KMS-11 (cell line): Measurements from ENCODE around the gene VEPH1.

Source experiments
- H2AFZ ChIP-seq: fragments of 200-600 bp; sonication (generic); 2 replicates; pipeline ENCODE4 v1.6.1; 2016; ENCODE audit warnings: antibody characterized with exemption, mixed run types, low read depth
- H3K27ac ChIP-seq: fragments of 200-600 bp; sonication (generic); 2 replicates; pipeline ENCODE4 v1.6.1; 2016; ENCODE audit warnings: mild to moderate bottlenecking, mixed run types
- H3K27me3 ChIP-seq: fragments of 200-600 bp; sonication (generic); 2 replicates; pipeline ENCODE4 v1.6.1; 2017; ENCODE audit warnings: mild to moderate bottlenecking, low read depth, mixed run types, moderate library complexity; ENCODE audit not compliant: insufficient read depth
- H3K36me3 ChIP-seq: fragments of 200-600 bp; sonication (generic); 2 replicates; pipeline ENCODE4 v1.6.1; 2017; ENCODE audit warnings: mild to moderate bottlenecking, mixed run types; ENCODE audit not compliant: insufficient read depth
- H3K4me1 ChIP-seq: fragments of 200-600 bp; sonication (generic); 2 replicates; pipeline ENCODE4 v1.6.1; 2016; ENCODE audit warnings: mild to moderate bottlenecking, low read depth, mixed run types; ENCODE audit not compliant: poor library complexity, severe bottlenecking
- H3K4me2 ChIP-seq: fragments of 200-600 bp; sonication (generic); 2 replicates; pipeline ENCODE4 v1.7.0; 2016; ENCODE audit warnings: mild to moderate bottlenecking, mixed run types
- H3K4me3 ChIP-seq: fragments of 200-600 bp; sonication (generic); IDR thresholded peaks from 2 replicates; pipeline ENCODE4 v1.6.1; 2017; ENCODE audit warnings: low read depth, low read length, mixed read lengths; ENCODE audit not compliant: insufficient read depth
- H3K79me2 ChIP-seq: fragments of 200-600 bp; sonication (generic); 2 replicates; pipeline ENCODE4 v1.6.1; 2016; ENCODE audit warnings: low read depth, mixed run types; ENCODE audit not compliant: insufficient read depth
- H3K9ac ChIP-seq: fragments of 200-600 bp; sonication (generic); 2 replicates; pipeline ENCODE4 v1.6.1; 2016; ENCODE audit warnings: mild to moderate bottlenecking, mixed run types
- H4K20me1 ChIP-seq: fragments of 200-600 bp; sonication (generic); 2 replicates; pipeline ENCODE4 v1.6.1; 2016; ENCODE audit warnings: mild to moderate bottlenecking, mixed run types; ENCODE audit not compliant: insufficient read depth
- TF ChIP-seq, protein P1 (sequence below): fragments of 200-600 bp; sonication (generic); conservative IDR thresholded peaks from 2 replicates; pipeline ENCODE4 v1.6.1; 2017; ENCODE audit warnings: low read depth, mild to moderate bottlenecking, antibody characterized with exemption, low read length, moderate library complexity, mixed read lengths

VEPH1 gene

DNA sequence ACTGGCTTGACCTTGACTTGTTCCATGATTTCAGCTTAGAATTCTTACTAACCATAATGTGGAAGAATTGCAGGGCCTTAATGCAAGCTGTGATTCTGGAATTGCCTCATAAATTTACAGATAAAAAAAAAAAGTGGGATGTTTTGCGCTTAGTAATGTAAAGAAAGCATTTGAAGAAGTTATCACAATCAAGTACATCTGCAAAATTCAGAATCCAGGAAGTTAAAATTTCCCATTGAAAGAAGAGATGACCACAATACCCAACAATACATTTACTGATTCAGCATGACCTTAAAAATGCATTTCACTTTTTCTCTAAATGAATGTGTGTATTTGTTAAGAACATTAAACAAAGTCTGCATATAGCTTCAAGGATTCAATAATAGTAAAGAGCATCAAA lies 278.2 kb downstream of the VEPH1 start:
- H3K4me1 ChIP-seq, result peaks cover 23% of the 10 kb centered on the region
- no peaks in the 10 kb centered on the region for H4K20me1 ChIP-seq
- H3K27me3 ChIP-seq, result no peaks in the 10 kb centered on the region
- H3K27ac ChIP-seq, result no peak overlapping the region
- H3K9ac ChIP-seq, result no peak overlapping the region
- H2AFZ ChIP-seq, result no peak overlapping the region
- TF ChIP-seq, protein P1, sequence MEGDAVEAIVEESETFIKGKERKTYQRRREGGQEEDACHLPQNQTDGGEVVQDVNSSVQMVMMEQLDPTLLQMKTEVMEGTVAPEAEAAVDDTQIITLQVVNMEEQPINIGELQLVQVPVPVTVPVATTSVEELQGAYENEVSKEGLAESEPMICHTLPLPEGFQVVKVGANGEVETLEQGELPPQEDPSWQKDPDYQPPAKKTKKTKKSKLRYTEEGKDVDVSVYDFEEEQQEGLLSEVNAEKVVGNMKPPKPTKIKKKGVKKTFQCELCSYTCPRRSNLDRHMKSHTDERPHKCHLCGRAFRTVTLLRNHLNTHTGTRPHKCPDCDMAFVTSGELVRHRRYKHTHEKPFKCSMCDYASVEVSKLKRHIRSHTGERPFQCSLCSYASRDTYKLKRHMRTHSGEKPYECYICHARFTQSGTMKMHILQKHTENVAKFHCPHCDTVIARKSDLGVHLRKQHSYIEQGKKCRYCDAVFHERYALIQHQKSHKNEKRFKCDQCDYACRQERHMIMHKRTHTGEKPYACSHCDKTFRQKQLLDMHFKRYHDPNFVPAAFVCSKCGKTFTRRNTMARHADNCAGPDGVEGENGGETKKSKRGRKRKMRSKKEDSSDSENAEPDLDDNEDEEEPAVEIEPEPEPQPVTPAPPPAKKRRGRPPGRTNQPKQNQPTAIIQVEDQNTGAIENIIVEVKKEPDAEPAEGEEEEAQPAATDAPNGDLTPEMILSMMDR, result no peak
- no peaks in the 10 kb centered on the region for H3K79me2 ChIP-seq
- no peak overlapping the region for H3K4me3 ChIP-seq
- 0 out of 2 replicates have a peak overlapping the region, but pooled peaks have one; percentile 21 for H3K4me2 ChIP-seq
- H3K36me3 ChIP-seq, result no peaks in the 10 kb centered on the region

DNA sequence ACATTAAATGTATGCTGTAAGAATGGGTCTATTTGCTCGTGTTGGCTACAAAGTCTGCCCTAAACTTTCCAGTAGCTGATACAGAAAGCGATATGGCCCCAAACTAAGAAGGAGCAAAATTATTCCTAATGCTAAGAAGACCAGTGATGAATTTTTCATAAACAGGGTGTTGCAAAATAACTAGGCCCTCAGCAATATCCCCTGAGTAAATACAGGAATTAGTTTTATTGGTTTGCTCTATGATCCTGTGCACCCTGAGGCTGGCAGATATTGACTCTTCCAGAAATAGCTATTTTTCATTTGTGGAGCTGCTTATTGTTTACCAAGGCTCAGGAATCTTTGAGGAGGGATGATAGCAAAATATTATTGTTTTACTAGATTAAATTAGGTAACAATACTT lies 282.3 kb downstream of the VEPH1 start:
- Histone ChIP-seq H3K27me3 (no peaks in the 10 kb centered on the region), H3K27ac (no peak overlapping the region), H3K4me2 (no peak overlapping the region), H3K4me3 (no peak overlapping the region), H4K20me1 (no peaks in the 10 kb centered on the region), H3K79me2 (no peaks in the 10 kb centered on the region), H2AFZ (no peak overlapping the region), H3K4me1 (peaks cover 13% of the 10 kb centered on the region), H3K9ac (no peak overlapping the region), H3K36me3 (no peaks in the 10 kb centered on the region)
- TF ChIP-seq, protein P1, result no peak

DNA sequence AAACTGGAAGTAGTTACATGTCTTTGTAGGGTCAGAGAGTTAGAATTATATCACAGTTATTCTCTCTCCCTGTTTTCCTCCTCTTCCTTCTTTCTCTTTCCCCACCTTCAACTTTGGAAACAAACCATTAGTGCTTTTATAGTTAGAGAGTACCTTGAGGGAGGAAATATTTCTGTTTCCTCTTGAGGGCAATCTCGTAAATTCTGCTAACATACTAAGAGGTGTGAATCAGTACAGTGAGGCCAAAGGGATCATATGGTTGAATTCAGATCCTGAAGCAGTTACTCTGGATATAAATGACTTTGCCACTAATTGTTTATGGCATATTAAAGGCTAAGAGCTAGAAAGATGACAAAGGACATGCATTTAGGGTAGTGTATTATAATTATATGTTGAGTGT lies 283.0 kb downstream of the VEPH1 start:
- no peaks in the 10 kb centered on the region for H3K36me3 ChIP-seq
- no peaks in the 10 kb centered on the region for H3K27me3 ChIP-seq
- no peak overlapping the region for H3K4me2 ChIP-seq
- H3K4me1 ChIP-seq, result peaks cover 7% of the 10 kb centered on the region
- TF ChIP-seq, protein P1, result no peak
- H3K9ac ChIP-seq, result no peak overlapping the region
- no peaks in the 10 kb centered on the region for H4K20me1 ChIP-seq
- H3K79me2 ChIP-seq, result no peaks in the 10 kb centered on the region
- H3K27ac ChIP-seq, result no peak overlapping the region
- no peak overlapping the region for H2AFZ ChIP-seq
- no peak overlapping the region for H3K4me3 ChIP-seq

DNA sequence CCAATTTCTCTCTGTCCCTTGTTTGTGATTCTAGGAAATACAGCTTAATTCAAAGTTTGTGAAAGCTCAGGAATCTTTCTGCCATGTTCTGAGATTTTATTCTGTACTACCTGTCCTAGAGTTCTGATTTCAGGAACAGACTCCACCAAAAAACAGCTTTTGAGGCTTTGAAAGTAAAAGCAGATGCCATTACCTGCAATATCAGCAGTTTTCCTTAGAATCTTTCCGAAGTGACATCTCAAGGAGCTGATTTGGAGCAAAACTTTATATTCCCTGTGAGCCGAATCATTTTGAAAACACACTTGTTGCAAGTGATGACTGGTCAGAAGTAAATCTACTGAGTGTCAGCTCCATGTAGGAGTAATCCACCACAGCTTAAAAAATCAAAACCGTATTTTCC lies 284.0 kb downstream of the VEPH1 start:
- Histone ChIP-seq H3K79me2 (no peaks in the 10 kb centered on the region), H2AFZ (no peak overlapping the region), H3K4me3 (no peak overlapping the region), H3K4me2 (no peak overlapping the region), H3K27me3 (no peaks in the 10 kb centered on the region), H3K9ac (no peak overlapping the region), H4K20me1 (no peaks in the 10 kb centered on the region), H3K36me3 (no peaks in the 10 kb centered on the region), H3K4me1 (no peaks in the 10 kb centered on the region), H3K27ac (no peak overlapping the region)
- TF ChIP-seq, protein P1, result no peak
